Stimulated activated CD8-positive, alpha-beta memory T cell treated with anti-CD3 and anti-CD28 coated beads, Interleukin-15, amount 100 ng/mL, for 24 hours (primary cell): Measurements from ENCODE around the gene SPOCD1.
"Not testable (repeated sequence)": the region's sequence is repeated elsewhere in the genome, so short reads cannot be mapped to it uniquely, and the experiment has no call there.

ENCODE experiments used
- DNase-seq: peaks from one replicate; pipeline ENCODE4 v3.0.0-alpha.2; 2020; ENCODE audit warnings: low read depth

Gene SPOCD1

DNA sequence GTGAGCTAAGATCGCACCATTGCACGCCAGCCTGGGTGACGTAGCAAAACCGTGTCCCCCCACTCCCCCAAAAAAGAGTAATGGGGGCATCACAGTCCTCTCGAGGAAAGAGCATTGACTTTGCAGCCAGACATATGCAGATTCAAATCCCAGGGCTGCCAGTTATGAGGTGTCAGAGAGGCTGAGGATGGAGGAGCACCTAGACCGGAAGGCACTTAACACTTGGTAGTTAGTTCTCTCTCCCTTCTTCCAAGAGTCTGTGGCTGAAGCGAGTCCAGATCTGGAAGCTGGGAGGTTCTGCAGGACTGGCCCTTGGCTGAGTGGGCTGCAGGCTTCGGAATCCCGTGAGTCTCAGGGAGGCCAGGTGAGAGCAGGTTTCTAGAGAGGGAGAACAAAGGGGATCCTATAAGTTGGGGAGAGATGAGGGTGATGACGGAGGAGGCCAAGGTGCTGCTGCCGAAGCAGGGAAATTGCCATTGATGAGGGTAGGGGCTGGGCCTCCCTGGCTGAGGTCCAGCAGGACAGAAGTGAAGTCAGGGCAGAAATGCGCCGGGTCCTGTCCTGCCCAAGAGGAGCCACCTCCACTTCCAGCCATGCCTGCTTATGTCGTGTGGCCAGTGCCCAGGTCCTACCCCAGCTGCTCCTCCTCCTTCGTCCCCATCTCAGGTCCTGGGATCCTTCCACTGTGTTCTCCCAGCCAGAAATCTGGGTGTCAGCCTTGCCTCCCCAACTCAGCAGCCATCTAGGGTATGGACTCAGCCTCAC is 13.3 kb upstream of the SPOCD1 start:
- no peak for DNase-seq

GRCh38 chr1:31828341-31828740 is 12.5 kb upstream of the SPOCD1 start:
- no peak for DNase-seq

DNA sequence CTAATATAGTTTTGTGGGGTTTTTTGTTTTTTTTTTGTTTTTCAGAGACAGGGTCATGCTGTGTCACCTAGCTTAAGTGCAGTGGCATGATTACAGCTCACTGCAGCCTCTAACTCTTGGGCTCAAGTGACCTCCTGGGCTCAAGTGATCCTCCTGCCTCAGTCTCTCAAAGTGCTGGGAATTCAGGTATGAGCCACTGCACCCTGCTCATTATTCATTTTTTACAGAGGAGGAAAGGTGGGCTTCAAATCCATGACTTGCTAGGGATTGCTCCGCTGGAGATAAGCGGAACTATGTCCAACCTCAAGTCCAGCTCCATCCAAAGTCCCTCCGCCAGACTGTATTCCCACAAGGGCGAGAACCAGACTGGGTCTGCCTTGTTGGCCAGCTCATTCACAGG is 8.0 kb upstream of the SPOCD1 start:
- DNase-seq, result no peak

DNA sequence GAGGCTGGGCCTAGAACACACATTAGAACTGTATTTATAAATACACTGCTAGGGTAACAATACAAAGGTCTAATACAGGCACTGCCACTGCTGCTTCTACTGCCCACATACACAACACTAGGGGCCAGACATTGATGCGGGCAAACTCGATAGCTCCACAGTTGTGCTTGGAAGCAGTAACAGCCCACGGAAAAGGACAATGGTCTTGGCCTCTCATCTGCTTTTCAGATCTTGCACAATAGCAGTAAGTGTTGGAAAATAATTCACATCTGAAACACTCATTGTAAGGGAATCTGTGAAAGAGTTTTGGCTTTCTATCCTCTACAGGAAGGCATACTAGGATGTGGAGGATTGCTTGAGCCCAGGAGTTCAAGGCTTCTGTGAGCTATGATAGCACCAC is 6.9 kb upstream of the SPOCD1 start:
- DNase-seq, result no peak

GRCh38 chr1:31820196-31820595 is 4.4 kb upstream of the SPOCD1 start:
- not testable (repeated sequence) for DNase-seq

GRCh38 chr1:31818206-31818605 is 2.4 kb upstream of the SPOCD1 start:
- no peak for DNase-seq

- DNase-seq, result not testable (repeated sequence)
Observed at GRCh38 chr1:31816947-31817346, 1.1 kb upstream of the SPOCD1 start.

DNA sequence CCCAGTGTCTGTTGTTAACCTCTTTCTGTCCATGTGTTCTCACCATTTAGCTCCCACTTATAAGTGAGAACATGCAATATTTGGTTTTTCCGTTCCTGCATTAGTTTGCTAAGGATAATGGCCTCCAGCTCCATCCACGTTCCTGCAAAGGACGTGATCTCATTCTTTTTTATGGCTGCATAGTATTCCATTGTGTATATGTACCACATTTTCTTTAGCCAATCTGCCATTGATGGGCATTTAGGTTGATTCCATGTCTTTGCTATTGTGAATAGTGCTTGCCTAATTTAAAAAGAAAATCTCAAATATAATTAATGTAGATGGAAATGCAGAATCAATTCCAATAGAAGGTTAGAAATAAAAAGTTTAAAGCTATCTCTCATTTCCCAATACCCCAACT is 679 bp upstream of the SPOCD1 start:
- not testable (repeated sequence) for DNase-seq

- DNase-seq, result no peak
Observed at GRCh38 chr1:31815307-31815645, 546 bp downstream of the SPOCD1 start.

GRCh38 chr1:31814631-31815306 is 1.1 kb downstream of the SPOCD1 start:
- no peak for DNase-seq

DNA sequence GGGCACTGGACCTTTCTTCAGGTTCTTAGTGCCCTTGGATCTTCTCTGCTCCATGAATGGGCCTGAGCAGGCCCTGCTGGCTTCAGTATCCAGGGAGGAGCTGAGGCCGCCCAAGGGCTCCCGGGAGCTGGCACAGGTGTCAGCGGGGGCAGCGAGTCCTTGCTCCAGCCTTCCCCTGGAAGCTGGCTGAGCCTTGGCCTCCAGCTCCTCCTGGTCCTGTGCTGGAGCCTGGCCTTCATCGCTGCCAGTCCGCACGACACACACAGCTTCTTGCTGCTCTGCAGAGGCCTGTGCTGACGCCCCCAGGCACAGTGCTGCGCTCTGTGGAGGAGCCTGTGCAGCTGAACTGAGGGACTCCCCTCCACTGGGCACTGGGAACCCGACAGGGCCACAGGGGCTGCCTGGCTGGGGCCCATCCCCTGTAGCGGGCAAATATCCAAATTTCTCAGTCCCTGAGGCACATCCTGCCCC is 1.7 kb downstream of the SPOCD1 start:
- no peak for DNase-seq

DNA sequence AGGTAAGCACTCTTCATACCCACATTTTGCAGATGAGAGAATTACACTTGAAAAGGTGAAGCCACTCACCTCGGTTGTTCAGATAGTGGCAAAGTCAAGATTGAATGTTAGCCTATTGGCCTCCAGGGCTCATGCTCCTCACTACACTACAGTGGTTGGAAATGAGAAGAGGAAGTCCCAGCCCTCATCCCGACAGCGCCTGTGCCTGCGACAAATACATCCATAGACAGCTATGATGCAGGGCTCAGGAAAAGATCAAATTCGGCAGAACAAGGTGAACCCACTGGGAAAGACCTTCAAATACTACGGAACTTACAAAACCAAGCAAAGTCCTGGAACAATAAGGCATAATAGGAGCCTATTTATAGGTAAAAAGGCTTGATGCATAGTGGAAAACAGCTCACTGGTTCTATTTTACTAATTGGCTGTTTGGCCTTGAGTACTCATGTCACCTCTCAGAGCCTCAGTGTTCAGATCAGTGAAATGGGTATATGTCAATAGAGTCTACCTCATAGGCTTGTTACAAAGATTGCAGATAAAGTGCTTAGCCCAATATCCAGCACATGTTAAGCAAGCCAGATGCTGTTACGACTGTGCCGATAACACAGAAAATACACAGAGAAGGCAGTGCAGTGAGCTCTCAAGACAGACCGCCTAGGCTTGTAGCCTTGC is 3.5 kb downstream of the SPOCD1 start:
- DNase-seq, result no peak

DNA sequence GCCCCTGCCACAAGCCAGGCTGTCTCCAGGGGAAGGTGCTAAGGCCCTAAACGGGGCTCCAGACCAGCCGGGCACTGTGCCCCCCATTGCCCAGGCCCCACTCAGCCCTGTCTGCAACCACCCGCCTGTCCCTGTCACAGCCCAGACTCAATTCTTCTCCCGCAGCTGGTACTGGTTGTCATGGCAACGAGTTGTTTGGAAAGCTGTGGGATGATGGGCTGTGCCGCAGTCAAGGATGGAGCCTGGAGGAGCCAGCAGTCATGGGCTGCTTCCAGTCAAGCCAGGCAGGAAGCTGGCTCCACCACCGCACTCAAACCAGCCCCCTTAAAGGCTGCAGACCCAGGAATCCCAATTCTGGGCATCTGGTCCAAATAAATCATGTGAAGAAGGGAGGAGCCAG is 4.2 kb downstream of the SPOCD1 start:
- DNase-seq, result no peak

DNA sequence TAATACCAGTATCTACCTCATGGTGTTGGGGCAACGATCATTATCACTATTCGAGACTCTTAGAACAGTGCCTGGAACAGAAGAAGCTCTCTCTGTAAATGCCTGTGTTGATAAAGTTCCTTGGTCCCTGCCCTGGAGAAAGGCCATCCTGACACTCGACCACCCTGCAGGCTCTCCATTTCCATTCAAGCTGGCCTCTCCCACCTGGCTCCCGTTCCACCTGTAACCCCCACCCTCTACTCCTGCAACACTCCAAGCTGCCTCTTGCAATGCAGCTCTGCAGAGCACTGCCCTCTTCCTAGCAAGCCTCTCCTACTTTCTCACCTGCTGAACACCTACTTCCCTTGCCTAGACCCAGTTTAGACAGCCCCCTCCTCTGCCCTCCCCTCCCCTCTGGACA is 6.1 kb downstream of the SPOCD1 start:
- DNase-seq, result no peak

DNA sequence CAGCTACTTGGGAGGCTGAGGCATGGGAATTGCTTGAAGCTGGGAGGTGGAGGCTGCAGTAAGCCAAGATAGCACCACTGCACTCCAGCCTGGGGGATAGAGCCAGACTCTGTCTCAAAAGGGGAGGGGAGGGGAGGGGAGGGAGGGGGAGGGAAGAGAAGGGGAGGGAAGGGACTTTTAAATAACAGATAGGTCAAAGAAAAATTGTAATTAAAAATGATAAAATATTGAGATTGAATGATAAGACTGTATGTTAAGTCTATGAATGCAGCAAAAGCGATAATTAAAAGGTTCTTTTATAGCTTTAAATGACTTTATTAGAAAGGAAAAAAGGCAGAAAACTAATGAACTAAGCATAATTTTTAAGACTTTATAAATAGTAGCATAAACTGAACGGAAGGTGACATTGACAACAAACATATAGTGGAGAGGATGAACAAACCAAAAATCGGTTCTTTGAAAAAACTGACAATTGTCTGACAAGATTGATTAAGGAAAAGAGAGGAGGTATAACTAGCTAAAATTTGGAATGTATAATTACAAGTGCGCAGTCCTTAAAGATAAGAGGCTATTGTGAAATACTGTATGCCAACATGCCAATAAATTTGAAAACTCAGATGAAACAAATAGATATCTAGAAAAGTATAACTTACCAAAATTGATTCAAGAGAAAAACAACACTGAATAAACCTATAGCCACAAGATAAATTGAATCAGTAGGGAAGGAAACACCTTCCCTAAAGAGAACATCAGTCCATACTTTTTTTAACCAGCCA is 8.4 kb downstream of the SPOCD1 start:
- DNase-seq, result no peak

DNA sequence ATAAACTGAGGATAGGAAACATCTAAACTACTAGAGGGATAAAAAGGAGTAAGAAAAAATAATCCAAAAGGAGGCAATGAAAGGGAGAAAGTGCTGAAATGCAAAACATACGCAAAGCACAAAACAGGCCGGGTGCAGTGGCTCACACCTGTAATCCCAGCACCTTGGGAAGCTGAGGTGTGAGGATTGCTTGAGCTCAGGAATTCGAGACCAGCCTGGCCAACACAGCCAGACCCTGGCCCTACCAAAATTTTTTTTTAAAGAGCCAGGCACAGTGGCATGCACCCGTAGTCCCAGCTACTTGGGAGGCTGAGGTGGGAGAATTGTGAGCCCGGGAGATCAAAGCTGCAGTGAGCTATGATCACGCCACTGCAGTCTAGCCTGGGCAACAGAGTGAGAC is 10.5 kb downstream of the SPOCD1 start:
- no peak for DNase-seq

DNA sequence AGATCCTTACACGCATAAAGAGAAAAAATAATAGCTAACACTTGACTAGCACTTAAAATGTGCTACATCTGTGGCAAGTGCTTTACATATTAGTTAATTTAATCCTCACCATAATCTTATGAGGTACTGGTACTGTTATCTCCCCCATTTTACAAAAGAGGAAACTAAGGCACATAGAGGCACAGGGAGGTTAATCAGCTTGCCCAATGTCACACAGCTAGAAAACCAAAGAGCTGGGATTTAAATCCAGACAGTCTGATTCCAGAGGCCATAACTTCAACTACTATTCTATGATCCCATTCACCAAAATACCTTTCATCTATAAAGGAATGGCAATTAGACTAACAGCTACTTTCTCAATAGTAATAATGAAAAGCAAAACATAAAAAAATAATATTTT is 11.7 kb downstream of the SPOCD1 start:
- DNase-seq, result no peak

DNA sequence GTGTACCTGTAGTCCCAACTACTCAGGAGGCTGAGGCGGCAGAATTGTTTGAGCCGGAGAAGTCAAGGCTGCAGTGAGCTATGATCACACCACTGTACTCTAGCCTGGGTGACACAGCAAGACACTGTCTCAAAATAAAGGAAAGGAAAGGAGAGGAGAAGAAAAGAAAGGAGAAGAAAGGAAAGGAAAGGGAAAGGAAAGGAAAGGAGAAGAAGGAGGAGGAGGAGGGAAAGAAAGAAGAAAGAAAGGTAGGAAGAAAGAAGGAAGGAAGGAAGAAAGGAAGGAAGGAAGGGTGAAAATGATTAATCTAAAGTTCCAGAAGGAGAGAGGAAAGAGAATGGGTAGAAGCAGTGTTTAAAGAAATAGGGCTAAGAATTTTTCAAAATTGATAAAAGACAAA is 12.2 kb downstream of the SPOCD1 start:
- no peak for DNase-seq

GRCh38 chr1:31802190-31803150 is 13.4 kb downstream of the SPOCD1 start:
- DNase-seq, result no peak

- no peak for DNase-seq
Observed at GRCh38 chr1:31801458-31801857, 14.4 kb downstream of the SPOCD1 start.

- DNase-seq, result no peak
Observed at GRCh38 chr1:31800674-31800967, 15.2 kb downstream of the SPOCD1 start.
